Endodermal cell (in vitro differentiated cells): ENCODE results near the gene CLIP2. TPM values are rescaled to one million over a fixed set of nuclear protein-coding genes. Genes with fewer than 3 reads are reported as not detected.

Experiments used
- DNase-seq: peaks from one replicate; pipeline ENCODE4 v3.0.0-alpha.2; 2017
- H3K27ac ChIP-seq: 2 replicates; pipeline ENCODE4 v1.5.1; 2013; ENCODE audit warnings: mild to moderate bottlenecking, low read depth, low read length, moderate library complexity
- H3K27me3 ChIP-seq: 2 replicates; pipeline ENCODE4 v1.6.1; 2013; ENCODE audit warnings: mild to moderate bottlenecking, low read length, moderate library complexity; ENCODE audit not compliant: insufficient read depth, control insufficient read depth, poor library complexity, severe bottlenecking
- H3K36me3 ChIP-seq: 2 replicates; pipeline ENCODE4 v1.7.0; 2013; ENCODE audit warnings: mild to moderate bottlenecking, low read length, moderate library complexity; ENCODE audit not compliant: control insufficient read depth, insufficient read depth
- H3K4me1 ChIP-seq: one replicate; pipeline ENCODE4 v1.7.0; 2013; ENCODE audit warnings: low read length; ENCODE audit not compliant: control insufficient read depth, insufficient read depth
- H3K4me3 ChIP-seq: 2 replicates; pipeline ENCODE4 v1.5.1; 2013; ENCODE audit warnings: mild to moderate bottlenecking, low read length, moderate library complexity
- H3K9ac ChIP-seq: 2 replicates; pipeline ENCODE4 v1.6.1; 2013; ENCODE audit warnings: mild to moderate bottlenecking, low read length, moderate library complexity; ENCODE audit not compliant: poor library complexity, severe bottlenecking; ENCODE audit errors: extremely low read depth
- H3K9me3 ChIP-seq: 2 replicates; pipeline ENCODE4 v1.6.1; 2013; ENCODE audit warnings: mild to moderate bottlenecking, low read length, moderate library complexity; ENCODE audit not compliant: control insufficient read depth
- H3K27ac Mint-ChIP-seq: 2 replicates; pipeline ENCODE4 v1.8.0; 2020; ENCODE audit warnings: mixed read lengths
- H3K27me3 Mint-ChIP-seq: 2 replicates; pipeline ENCODE4 v1.8.0; 2021; ENCODE audit warnings: mild to moderate bottlenecking, mixed read lengths; ENCODE audit not compliant: insufficient read depth
- H3K36me3 Mint-ChIP-seq: 2 replicates; pipeline ENCODE4 v1.8.0; 2020; ENCODE audit warnings: low read depth, mixed read lengths
- H3K4me1 Mint-ChIP-seq: 2 replicates; pipeline ENCODE4 v1.8.0; 2020; ENCODE audit warnings: mixed read lengths
- H3K4me3 Mint-ChIP-seq: 2 replicates; pipeline ENCODE4 v1.8.0; 2020; ENCODE audit warnings: mild to moderate bottlenecking, moderate library complexity, mixed read lengths
- H3K9me3 Mint-ChIP-seq: 2 replicates; pipeline ENCODE4 v1.8.0; 2020; ENCODE audit warnings: mild to moderate bottlenecking, mixed read lengths
- whole genome bisulfite sequencing, 2 experiments: methylation state at CpG; one replicate each; pipeline versions ENCODE4 v1.1.5 to v1.1.7; 2013; ENCODE audit warnings: missing lambda C conversion rate in 2 of 2, mixed read lengths in 1 of 2; ENCODE audit not compliant: insufficient coverage in 1 of 2, insufficient read length in 1 of 2; 5-methylcytosine and 5-hydroxymethylcytosine counted together
- total RNA-seq, 2 donors: library from RNA; stranded (reverse); fragmentation: NEBNext Ultra II Directional in 1 of 2; extraction: Animal tissue kit (Norgen Biotek cat#: 25700) in 1 of 2; gene quantifications; 2 replicates in 1 of 2; 3 replicates in 1 of 2; pipeline ENCODE4 v1.2.1, GENCODE V29; 2021
- TF ChIP-seq, protein P1 (sequence below): fragments of 200-600 bp; sonication (generic); conservative IDR thresholded peaks from 2 replicates; pipeline ENCODE4 v1.5.0; 2021; ENCODE audit warnings: antibody characterized with exemption, mild to moderate bottlenecking

CLIP2 gene
- total RNA-seq, 2 donors from 2014 or later, result 44.3 to 57.2 TPM

DNA sequence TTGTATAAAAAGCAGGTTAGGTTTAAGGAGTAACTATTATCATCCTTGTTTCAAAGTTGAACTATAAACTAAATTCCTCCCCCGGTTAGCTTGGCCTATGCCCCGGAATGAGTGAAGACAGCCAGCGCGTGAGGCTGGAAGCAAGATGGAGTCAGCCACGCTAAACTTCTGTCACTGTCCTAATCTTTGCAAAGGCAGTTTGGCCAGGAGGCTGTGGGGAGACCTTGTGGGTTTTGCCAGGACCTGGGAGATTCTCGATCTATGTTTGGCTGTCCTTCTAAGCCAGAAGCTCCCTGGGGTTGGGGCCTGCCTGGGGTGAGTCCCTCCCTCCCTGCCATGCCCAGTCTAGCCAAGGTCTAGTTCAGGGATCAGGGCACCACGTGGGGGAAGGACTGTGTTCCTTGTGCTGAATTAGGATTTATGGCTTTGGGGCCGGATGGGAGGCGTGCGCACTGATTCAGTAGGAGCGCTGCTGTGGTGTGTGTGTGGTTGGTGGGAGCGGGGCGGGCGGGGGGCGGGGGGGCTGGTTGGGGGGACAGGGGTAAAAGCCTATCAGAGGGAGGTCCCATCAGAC, 163.6 kb downstream of the CLIP2 start:
- no peaks in the 10 kb centered on the region for H3K27me3 Mint-ChIP-seq
- Histone ChIP-seq H3K27ac (peak overlapping the region; percentile 91), H3K27me3 (no peaks in the 10 kb centered on the region), H3K4me1 (no peaks in the 10 kb centered on the region), H3K9me3 (peaks cover 6% of the 10 kb centered on the region), H3K9ac (peak overlapping the region; percentile 70), H3K36me3 (no peaks in the 10 kb centered on the region), H3K4me3 (no peak overlapping the region)
- WGBS, 2 experiments, result 88 to 90% methylated on average over 2 to 8 of the region's 15 CpGs
- peak overlapping the region; percentile 67 for H3K4me3 Mint-ChIP-seq
- peaks cover 14% of the 10 kb centered on the region for H3K4me1 Mint-ChIP-seq
- H3K36me3 Mint-ChIP-seq, result peaks cover 5% of the 10 kb centered on the region
- DNase-seq, result peak; percentile 62
- peaks cover 7% of the 10 kb centered on the region for H3K9me3 Mint-ChIP-seq
- TF ChIP-seq, protein P1, sequence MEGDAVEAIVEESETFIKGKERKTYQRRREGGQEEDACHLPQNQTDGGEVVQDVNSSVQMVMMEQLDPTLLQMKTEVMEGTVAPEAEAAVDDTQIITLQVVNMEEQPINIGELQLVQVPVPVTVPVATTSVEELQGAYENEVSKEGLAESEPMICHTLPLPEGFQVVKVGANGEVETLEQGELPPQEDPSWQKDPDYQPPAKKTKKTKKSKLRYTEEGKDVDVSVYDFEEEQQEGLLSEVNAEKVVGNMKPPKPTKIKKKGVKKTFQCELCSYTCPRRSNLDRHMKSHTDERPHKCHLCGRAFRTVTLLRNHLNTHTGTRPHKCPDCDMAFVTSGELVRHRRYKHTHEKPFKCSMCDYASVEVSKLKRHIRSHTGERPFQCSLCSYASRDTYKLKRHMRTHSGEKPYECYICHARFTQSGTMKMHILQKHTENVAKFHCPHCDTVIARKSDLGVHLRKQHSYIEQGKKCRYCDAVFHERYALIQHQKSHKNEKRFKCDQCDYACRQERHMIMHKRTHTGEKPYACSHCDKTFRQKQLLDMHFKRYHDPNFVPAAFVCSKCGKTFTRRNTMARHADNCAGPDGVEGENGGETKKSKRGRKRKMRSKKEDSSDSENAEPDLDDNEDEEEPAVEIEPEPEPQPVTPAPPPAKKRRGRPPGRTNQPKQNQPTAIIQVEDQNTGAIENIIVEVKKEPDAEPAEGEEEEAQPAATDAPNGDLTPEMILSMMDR, result no peak
- H3K27ac Mint-ChIP-seq, result no peak overlapping the region

DNA sequence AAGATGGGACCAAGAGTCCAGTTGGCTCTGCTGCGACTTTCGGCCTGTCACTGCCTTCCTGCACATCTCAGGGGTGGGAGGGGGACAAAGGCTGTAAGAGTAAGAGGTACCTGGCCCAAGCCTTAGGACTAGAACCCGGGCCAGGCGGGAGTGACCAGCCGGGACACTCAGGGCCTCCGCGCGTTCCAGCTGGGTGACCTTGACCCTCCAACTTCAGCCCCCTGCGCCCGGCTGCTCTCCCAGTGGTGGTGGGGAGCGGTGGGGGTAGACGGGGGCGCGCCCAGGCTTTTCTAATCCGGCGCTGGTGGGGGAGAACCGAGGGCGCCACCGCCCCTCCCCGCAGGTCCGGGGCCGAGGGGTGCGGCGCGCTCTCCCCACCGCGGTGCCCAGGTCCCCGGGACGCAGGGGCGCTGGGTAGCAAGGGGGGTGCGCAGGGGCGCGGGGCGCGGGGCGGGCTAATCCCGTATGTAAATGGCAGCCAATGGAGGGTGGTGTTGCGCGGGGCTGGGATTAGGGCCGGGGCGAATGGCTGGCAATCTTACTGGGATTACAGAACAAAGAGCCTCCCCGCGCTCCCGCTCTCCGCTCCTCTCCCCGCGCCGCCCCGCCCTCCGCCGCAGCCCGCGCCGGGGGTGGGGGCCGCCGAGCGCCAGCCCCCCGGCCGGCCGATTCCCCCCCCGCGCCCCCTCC, 164.3 kb downstream of the CLIP2 start, which contains the start of gene GTF2IRD1:
Gene GTF2IRD1, plus strand, starts transcription at position 585 of the 690 bp plus-strand sequence. CDS start 54,175 bp downstream, outside the sequence.
- Histone ChIP-seq H3K36me3 (no peaks in the 10 kb centered on the region), H3K4me1 (no peaks in the 10 kb centered on the region), H3K4me3 (peak within 1 kb of the TSS; percentile 86), H3K9me3 (peaks cover 6% of the 10 kb centered on the region), H3K27me3 (no peaks in the 10 kb centered on the region), H3K27ac (peak within 1 kb of the TSS; percentile 91), H3K9ac (peak within 1 kb of the TSS; percentile 72)
- TF ChIP-seq, protein P1, result no peak
- H3K4me3 Mint-ChIP-seq, result peak within 1 kb of the TSS; percentile 67
- peaks cover 5% of the 10 kb centered on the region for H3K36me3 Mint-ChIP-seq
- WGBS, 2 experiments, result 5 to 7% methylated on average over 7 to 50 of the region's 62 CpGs
- H3K4me1 Mint-ChIP-seq, result peaks cover 14% of the 10 kb centered on the region
- H3K9me3 Mint-ChIP-seq, result peaks cover 7% of the 10 kb centered on the region
- H3K27ac Mint-ChIP-seq, result peak within 1 kb of the TSS; percentile 68
- peak; percentile 88 for DNase-seq
- H3K27me3 Mint-ChIP-seq, result no peaks in the 10 kb centered on the region

GRCh38 chr7:74454021-74454924, 165.1 kb downstream of the CLIP2 start:
- peaks cover 6% of the 10 kb centered on the region for H3K9me3 ChIP-seq
- H3K4me3 ChIP-seq, result peak overlapping the region; percentile 86
- H3K4me1 ChIP-seq, result no peaks in the 10 kb centered on the region
- Mint-ChIP-seq H3K27me3 (no peaks in the 10 kb centered on the region), H3K4me1 (peaks cover 18% of the 10 kb centered on the region), H3K27ac (peak overlapping the region; percentile 68), H3K4me3 (peak overlapping the region; percentile 67), H3K9me3 (peaks cover 7% of the 10 kb centered on the region), H3K36me3 (peaks cover 7% of the 10 kb centered on the region)
- H3K27ac ChIP-seq, result peak overlapping the region; percentile 68
- TF ChIP-seq, protein P1, result no peak
- 3 to 6% methylated on average over 3 to 39 of the region's 61 CpGs for WGBS, 2 experiments
- peak overlapping the region; percentile 72 for H3K9ac ChIP-seq
- peak; percentile 74 for DNase-seq
- H3K36me3 ChIP-seq, result no peaks in the 10 kb centered on the region
- H3K27me3 ChIP-seq, result no peaks in the 10 kb centered on the region
